Superior temporal gyrus (tissue), 1 donor: Measurements from ENCODE around the gene AP1G1.
A peak's percentile ranks its signal among the peaks of the same experiment; 100 is the strongest.
"Not testable (repeated sequence)": the region's sequence is repeated elsewhere in the genome, so short reads cannot be mapped to it uniquely, and the experiment has no call there.

ENCODE experiments used
- DNase-seq: peaks from one replicate; pipeline ENCODE4 v3.0.0-alpha.2; 2016; ENCODE audit errors: extremely low spot score

The AP1G1 gene

DNA sequence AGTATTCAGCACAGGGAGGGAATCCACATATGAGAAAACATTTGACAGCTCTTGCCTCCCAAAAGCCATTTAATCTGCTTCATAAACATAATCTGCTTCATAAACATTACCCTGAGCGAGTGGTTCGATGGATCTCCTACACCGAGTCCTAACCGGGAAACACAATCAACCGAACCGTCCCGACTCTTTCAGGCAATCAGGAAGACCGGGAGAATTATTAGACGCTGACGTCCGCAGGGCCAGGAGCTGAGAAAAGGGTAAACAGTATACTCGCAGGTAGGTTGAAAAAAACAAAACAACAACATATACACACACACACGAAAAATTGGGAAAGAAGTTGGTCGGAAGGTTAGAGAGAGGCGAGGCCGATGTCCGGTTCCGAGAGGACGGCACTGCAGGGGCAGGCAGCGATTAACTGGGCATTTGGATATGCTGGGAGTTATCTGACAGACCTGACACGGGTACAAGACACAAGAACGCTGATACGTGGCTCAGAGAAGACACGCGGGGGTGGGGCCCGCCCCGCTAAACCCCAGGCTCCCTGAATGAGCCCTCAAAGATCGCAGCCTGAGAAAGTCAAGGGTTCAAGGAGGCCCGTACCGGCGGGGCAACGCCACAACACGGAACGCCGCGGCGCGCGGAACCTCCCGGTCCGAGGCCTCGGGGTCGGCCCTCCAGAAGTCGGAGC is 585 bp downstream of the AP1G1 start:
- DNase-seq = no peak

DNA sequence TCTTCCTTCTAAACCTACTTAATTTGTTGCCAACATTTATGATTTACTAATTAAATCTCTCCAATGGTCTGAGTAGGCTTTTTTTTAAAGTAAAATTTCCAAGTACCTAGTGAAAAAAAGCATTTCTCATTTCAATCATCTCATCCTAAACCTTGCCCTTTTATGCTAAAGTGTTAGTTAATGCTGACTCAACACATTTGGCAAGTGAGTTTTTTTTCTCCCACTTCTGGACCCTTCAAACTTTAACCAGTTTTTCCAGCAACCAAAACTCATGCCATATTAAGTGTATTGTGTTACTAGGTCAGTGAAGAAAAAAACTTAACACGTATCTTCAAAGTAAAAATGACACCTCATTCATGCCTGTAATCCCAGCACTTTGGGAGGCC is 5.3 kb downstream of the AP1G1 start:
- no peak for DNase-seq

DNA sequence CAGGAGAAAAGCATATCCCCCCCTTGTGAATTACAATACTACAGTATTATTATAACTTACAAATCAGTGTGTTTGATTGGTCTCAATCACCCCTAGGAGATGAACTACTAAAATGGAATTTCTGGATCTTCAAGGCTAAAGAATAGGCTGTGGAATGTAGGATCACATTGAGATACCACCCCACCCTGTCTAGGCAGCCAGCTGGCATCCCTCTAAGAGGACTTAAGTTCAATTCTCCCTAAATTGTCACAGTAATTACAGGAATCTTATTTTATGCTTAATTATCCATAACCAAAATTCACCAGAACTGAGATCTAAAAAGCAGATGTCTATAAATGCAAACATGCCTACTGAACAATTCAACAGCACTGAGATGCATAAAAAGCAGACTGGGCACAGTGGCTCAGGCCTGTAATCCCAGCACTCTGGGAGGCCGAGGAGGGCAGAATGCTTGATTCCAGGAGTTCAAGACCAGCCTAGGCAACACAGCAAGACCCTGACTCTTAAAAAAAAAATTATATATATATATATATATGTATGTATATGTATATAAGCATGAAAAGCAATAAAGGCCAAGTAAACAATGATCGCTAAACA is 12.0 kb downstream of the AP1G1 start:
- DNase-seq = no peak

DNA sequence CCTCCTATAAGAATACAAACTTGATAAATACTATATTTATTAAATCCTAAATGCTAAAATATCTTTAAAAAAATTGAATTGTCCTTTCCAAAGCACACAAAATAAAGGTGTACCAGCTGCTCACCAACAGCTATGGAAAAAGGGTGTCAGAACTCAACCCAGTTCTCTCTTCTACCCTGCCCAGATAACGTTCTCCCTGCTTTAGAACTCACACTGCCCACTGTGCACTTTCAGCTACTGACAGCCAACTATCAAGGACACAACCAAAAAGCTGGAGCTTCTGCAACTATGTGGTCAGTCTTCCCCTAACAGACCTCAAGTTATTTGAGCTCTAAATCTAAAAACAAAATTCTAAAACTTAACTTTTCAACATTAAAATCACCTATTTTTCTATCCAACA is 13.7 kb downstream of the AP1G1 start:
- no peak for DNase-seq

DNA sequence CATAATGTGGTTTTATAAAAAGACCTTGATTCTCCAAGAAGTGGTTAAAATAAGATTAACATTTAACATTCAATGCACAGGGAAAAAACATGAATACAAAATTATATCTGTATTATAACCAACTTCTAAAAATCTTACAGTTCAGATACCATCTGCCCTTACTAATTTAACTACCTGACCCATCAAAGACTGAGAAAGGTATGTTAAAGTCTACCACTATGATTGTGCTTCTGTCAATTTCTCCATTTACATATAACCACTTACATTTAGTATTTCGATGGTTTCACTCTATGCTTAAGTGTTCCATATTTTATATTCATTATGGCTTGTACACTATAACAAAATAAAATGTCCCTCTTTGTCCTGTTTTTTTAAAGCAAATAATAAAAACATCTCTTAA is 14.6 kb downstream of the AP1G1 start:
- no peak for DNase-seq

DNA sequence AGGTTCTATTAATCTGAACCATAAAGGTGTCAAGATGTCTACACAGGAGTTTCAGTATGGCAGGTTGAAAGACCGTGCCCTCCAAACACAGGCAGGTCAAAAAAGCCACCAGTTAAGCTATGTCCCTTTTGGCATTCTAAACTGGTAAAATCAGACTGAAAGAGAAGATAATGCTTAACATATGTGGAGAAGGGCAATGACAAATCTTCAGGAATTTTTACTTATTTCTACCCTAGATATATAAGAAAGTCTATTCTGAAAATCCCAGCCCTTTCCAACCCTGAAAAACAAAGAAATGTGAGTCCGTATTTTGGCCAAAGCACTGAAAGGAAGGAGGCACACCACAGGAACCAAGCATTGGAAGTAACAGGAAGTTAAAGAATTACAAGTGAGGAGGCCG is 16.5 kb downstream of the AP1G1 start:
- DNase-seq = no peak

DNA sequence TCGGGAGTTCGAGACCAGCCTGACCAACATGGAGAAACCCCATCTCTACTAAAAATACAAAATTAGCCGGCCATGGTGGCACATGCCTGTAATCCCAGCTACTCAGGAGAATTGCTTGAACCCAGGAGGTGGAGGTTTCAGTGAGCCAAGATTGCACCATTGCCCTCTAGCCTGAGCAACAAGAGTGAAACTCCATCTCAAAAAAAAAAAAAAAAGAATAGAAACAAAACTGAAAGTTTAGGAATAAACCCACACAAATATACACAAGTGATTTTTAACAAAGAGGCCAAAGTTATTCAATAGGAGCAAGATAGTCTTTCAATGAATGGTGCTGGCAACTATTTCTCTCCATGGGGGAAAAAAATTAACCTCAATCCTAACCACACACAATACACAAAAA is 18.3 kb downstream of the AP1G1 start:
- not testable (repeated sequence) for DNase-seq

DNA sequence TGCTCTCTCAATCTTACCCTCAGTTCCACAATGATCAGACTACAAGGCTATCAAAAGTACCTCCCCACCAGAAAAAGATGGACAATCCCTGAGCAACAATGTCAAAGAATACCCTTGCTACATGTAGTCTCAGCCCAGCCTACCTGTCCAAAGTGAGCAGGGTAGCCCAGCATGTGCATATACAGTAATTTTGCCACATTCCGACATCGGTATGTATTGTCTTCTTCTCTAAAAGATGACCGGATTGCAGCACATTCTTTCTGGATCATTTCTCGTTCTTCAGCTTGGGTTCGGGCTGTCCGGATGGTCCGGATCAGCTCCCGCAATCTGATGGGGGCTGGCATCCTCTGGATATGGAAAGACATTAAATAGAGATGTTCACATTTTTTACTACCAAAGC is 19.5 kb downstream of the AP1G1 start:
- no peak for DNase-seq

DNA sequence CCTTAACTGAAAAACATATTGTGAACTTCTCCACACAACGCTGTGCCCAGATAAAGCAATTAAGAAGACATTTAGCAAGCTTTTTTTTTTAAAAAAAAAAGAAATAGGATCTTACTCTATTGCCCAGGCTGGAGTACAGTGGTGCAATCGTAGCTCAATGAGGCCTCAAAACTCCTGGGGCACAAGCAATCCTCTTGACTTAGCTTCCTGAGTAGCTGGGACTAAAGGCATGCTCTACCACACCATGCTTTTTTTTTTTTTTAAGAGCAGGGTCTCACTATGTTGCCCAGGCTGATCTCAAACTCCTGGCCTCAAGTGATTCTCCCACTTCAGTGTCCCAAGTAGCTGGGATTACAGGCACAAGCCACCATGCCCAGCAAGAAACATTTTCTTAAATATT is 20.1 kb downstream of the AP1G1 start:
- DNase-seq = no peak

DNA sequence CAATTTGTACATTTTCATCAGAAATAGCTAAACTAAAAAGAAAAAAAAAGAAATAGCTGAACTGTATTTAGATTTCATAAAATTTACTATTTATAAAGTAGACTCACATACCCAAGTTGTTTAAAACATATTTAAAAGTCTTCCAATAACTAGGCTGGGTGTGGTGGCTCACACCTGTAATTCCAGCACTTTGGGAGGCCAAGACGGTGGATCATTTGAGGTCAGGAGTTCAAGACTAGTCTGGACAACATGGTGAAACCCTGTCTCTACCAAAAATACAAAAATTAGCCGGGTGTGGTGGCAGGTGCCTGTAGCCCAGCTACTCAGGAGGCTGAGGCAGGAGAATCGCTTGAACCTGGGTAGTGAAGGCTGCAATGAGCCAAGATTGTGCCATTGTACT is 23.5 kb downstream of the AP1G1 start:
- not testable (repeated sequence) for DNase-seq

DNA sequence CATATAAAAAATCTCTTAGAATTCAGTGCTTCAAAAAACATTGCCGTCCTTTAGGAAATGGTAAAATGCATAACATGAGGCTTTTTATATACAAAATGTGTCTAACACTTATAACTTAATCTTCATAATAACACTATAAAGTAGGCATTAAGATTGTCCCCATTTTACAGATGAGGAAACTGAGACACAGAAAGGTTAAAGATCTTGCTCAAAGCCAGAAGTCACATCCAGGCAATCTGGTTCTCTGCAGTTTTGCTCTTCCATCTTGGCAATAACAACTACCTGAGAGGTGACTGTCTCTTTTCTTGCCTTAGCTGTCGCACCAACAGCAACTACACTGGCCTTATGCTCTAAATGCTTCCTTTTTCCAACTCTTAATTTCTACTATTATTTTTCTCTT is 24.5 kb downstream of the AP1G1 start:
- DNase-seq = no peak

DNA sequence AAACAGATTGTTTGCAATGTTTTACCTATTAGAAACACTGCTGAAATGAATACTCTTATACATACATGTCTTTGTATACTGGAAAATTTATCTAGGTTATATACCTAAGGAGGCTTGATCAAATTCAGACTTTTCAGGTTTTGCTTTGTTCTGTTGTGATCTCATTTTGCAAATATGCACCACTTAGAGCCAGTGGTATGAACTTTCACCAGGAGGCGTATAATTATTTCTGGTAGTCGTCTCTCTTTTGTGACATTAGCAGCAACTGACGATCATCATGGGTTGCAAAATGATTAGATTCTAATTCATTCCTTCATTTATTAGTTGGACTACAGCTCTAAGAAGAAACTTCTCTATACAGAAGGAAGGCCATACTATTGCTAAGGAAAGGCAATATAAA is 26.9 kb downstream of the AP1G1 start:
- DNase-seq = no peak

DNA sequence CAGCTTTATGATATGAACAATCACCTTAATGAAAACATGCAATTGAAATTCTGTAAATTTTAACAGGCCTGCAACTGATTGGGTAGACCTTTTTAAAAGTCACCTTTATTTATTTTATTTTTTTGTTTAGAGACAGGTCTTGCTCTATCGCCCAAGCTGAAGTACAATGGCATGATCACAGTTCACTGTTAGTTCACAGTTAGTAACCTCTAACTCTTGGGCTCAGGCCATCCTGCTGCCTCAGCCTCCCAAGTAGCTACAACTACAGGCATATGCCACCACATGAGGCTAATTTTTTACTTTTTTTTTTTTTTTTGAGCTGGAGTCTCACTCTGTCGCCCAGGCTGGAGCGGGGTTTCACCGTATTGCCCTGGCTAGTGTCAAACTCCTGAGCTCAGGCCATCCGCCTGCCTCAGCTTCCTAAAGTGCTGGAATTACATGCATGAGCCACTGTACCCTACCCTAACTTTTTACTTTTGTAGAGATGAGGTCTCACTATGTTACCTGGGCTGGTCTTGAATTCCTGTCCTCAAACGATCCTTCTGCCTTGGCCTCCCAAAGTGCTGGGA is 28.0 kb downstream of the AP1G1 start:
- DNase-seq = no peak

DNA sequence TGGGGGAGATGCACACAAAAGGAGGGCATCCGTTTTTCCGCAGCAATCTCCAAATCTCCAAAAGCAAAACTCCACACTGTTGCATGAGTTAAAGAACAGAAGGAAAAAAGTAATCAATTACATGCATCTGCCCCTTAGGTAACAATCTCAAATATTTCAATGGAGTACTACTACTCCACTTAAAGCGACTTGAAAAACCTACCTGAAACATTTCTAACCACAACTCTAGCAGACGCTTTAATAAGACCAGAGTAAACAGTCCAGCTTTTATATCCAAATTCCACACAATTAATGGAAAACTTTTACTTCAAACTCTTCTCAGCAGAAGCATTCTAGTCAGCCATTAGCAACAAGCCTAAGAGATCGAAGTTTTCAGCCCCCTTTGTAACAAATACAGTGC is 29.9 kb downstream of the AP1G1 start:
- DNase-seq = no peak

DNA sequence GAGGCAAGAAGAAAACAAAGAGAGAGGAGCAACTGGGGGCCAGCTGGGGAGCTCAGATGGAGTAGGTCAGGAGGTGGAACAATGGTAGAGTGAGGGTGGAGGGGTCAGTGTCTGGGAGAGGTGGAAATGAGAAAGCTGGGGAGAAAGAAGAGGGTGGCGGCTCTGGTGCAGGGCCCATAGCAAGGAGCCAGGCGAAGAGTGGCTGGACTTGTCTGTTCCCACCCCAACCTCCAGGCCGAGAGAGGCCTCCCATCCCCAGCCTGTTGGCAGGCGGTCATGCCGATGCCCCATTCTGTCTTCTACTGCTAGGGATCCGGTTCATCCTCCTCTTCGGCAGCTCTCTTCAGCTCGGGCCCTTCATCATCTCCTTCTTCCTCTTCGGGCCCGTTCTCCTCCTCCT is 31.3 kb downstream of the AP1G1 start:
- DNase-seq = no peak

DNA sequence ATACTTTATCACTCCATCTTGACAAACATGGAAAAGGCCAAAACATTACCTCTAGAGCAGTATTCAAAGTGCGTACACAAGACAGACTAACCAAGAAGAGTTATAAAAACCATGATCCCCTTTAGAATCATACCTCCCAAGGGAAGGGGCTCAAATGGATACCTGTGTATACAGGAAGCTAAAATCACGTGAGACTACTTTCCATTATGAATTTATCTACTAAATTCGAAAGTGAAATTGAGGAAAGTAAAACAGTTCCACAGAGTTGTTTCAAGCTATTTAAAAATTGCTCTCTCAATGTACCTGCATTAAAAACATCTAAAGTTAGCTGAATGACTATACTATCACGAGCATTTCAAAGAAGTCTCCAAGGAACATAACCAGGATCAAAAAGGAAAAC is 32.7 kb downstream of the AP1G1 start:
- no peak for DNase-seq

DNA sequence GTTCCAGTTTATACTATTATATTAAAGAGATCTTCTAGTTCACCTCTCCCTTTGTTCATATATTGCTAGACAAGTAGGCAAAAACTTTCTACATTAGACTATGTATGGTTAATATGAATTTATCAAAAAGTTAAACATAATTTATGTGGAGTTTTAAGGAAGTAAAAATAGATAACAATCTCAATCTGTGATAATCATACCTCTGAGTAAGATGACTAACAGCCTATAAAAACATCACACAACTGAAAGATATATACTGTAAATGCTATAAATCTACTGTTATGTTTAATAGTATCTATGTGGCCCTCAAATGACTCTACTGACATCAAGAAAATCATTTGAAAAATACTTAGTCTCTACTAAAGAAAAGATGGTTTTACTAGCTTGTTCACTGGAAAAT is 37.1 kb downstream of the AP1G1 start:
- no peak for DNase-seq

DNA sequence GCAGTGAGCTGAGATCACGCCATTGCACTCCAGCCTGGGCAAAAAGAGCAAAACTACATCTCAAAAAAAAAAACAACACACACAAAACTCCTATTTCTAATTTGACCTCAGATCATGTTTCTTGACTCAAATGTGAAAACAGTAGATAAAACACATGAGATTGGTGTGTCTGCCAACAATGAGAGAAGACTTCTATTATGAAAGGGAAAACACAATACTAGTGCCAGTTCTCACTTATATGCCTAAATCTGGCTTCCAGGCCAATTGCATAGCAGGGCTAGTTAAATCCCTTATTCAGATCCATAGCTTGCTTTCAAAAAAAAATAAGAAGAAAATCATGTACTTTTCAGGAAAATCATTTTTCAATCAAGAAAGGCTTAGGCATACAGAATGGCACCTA is 39.4 kb downstream of the AP1G1 start:
- peak; percentile 50 for DNase-seq

DNA sequence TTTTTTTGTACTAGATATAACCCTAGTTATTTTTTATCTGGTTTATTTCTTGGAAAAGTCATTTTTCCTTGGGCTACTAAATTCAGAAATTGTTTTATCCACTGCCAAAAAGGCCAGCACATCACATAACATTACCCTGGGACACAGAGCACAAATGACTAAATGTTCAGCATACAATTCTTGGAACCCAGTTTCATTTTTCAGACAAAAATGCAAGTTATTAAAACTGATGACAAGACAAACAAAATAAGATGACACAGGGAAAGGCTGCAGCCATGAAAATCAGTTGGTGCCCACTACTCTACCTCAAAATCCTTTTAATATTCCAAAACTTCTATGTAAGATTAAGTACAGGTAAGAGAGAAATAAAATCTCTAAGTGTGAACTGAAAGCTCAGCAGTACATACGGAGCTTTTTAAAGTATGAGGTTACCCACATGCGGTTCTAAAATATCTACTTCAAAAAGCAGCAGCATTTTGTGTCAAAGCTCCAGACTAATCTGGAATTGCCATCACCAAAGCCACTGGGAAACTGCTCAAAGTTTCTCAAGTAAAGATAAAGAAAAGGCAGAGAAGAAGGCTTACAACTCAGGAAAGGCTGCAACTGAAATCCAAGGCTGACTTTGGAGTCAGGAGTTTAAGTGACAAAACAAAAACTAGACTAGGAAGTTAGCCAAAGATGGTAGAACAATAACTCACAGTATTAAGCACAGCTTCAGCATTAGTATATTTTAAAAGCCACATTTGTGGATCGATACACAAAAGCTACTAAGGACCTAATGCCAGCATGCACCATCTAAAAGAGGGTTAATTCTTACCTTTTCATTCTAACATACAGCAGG is 41.4 kb downstream of the AP1G1 start:
- DNase-seq = peak; percentile 44

DNA sequence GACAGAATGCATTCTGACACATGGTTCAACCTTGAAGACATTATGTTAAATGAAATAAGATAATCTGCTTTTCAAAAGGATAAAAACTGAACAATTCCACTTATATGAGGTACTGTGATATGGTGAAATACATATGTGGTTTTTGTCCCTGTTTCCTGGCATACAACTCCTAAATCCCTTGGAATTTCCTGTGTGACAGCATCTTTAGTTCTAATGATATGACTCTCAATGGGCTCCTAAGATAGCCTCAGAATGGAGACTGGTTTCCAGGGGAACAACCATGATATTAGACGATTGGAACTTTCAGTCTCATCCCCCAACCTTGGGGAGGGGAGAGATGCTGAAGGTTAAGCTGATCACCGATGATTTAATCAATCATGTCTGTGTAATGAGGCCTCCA is 46.4 kb downstream of the AP1G1 start:
- no peak for DNase-seq

DNA sequence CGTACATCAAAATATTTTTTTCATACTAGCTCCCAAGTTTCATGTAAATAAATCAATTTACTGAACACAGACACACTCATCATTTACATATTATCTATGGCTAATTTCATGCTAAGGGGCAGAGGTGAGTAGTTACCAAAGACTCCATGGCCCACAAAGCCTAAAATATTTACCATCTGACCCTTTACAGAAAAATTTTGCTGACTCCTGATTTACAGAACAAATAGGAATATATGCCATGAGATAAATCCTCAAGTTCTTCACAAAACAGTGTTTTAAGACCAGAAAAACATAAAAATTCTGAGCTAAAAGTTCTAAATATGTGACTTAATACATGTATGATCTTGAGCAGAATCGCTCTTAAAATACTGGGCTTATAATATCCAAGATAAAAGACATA is 47.5 kb downstream of the AP1G1 start:
- DNase-seq = no peak

DNA sequence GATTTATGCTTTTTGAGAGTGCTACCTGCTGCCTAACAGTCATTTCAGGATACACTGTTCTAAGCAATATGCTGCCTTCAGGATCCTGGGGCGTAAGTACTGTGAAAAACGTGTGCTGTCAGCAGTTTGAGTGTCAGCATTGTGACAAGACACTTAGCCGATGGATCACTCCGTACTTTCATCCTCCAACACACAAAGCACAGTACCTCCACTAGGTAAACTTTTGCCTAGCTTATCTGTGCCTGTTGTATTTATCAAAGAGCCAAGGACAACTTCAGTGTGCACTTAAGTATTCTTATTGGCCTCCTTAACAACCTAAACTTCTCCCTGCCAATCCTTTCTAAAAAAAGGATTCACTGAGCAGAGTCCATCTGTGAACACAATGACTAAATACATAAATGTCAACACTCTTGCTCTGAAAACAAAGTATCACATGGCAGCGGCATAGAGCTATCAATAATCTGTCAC is 50.3 kb downstream of the AP1G1 start:
- DNase-seq = no peak

DNA sequence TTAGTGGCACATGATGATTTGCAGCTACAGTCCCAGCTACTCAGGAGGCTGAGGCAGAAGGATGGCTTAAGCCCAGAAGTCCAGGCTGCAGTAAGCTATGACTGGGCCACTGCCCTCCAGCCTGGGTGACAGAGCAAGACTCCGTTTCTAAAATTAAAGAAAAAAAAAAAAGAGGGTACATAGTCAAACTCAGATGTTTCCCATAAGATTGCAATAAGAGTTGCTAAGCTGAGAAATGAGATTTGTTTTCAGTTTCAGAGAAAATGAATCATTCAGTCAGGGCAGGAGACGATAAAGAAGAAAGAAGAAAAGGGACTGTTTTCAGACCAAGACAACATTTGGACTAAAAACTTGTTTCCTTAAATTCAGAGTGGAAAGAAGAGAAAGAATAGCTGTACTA is 54.0 kb downstream of the AP1G1 start:
- no peak for DNase-seq
